H9 (cell line): ENCODE results near the gene MYOZ3. TPM values are rescaled to one million over a fixed set of nuclear protein-coding genes. Genes with fewer than 3 reads are reported as not detected.
A peak's percentile ranks its signal among the peaks of the same experiment; 100 is the strongest.

Experiments used
- DNase-seq: peaks from one replicate; pipeline ENCODE4 v3.0.0-alpha.2; 2017
- H2AFZ ChIP-seq: one replicate; pipeline ENCODE4 v1.6.1; 2013; ENCODE audit warnings: mild to moderate bottlenecking, low read length, control low read depth, moderate library complexity
- H2AK5ac ChIP-seq: 2 replicates; pipeline ENCODE4 v1.6.1; 2013; ENCODE audit warnings: low read length, control low read depth, mixed read lengths; ENCODE audit not compliant: insufficient read length
- H2BK120ac ChIP-seq: one replicate; pipeline ENCODE4 v1.6.1; 2013; ENCODE audit warnings: low read depth, mild to moderate bottlenecking, low read length, control low read depth, inconsistent platforms; ENCODE audit not compliant: poor library complexity, severe bottlenecking
- H2BK12ac ChIP-seq: 2 replicates; pipeline ENCODE4 v1.6.1; 2013; ENCODE audit warnings: low read length, control low read depth, mixed read lengths, low read depth; ENCODE audit not compliant: insufficient read length
- H2BK15ac ChIP-seq: 2 replicates; pipeline ENCODE4 v1.6.1; 2013; ENCODE audit warnings: low read depth, low read length, control low read depth
- H2BK20ac ChIP-seq: one replicate; pipeline ENCODE4 v1.6.1; 2013; ENCODE audit warnings: low read depth, mild to moderate bottlenecking, low read length, control low read depth, inconsistent platforms; ENCODE audit not compliant: poor library complexity, severe bottlenecking
- H2BK5ac ChIP-seq: 2 replicates; pipeline ENCODE4 v1.6.1; 2013; ENCODE audit warnings: low read length, control low read depth, mixed read lengths; ENCODE audit not compliant: insufficient read length
- H3K14ac ChIP-seq: 2 replicates; pipeline ENCODE4 v1.6.1; 2013; ENCODE audit warnings: low read length, control low read depth; ENCODE audit not compliant: insufficient read depth
- H3K18ac ChIP-seq: 2 replicates; pipeline ENCODE4 v1.6.1; 2013; ENCODE audit warnings: low read depth, mild to moderate bottlenecking, mixed read lengths, low read length, control low read depth; ENCODE audit not compliant: insufficient read length
- H3K23ac ChIP-seq: 2 replicates; pipeline ENCODE4 v1.6.1; 2013; ENCODE audit warnings: low read length, control low read depth, mixed read lengths, low read depth; ENCODE audit not compliant: insufficient read length
- H3K23me2 ChIP-seq: 2 replicates; pipeline ENCODE4 v1.6.1; 2013; ENCODE audit warnings: low read depth, mild to moderate bottlenecking, mixed read lengths, low read length, control low read depth; ENCODE audit not compliant: insufficient read length, poor library complexity, severe bottlenecking
- H3K27ac ChIP-seq: 2 replicates; pipeline ENCODE4 v1.5.1; 2013; ENCODE audit warnings: low read length, control low read depth, mixed read lengths, low read depth; ENCODE audit not compliant: insufficient read length
- H3K27me3 ChIP-seq: 2 replicates; pipeline ENCODE4 v1.6.1; 2013; ENCODE audit warnings: low read length, control low read depth, inconsistent platforms; ENCODE audit not compliant: insufficient read depth
- H3K4ac ChIP-seq: 2 replicates; pipeline ENCODE4 v1.6.1; 2013; ENCODE audit warnings: low read depth, mild to moderate bottlenecking, control low read depth, inconsistent platforms, low read length, moderate library complexity
- H3K4me1 ChIP-seq: 2 replicates; pipeline ENCODE4 v1.6.1; 2013; ENCODE audit warnings: low read length, control low read depth, inconsistent platforms; ENCODE audit not compliant: insufficient read depth
- H3K4me2 ChIP-seq: 2 replicates; pipeline ENCODE4 v1.6.1; 2013; ENCODE audit warnings: low read length, control low read depth, mixed read lengths; ENCODE audit not compliant: insufficient read length, insufficient read depth
- H3K56ac ChIP-seq: 2 replicates; pipeline ENCODE4 v1.6.1; 2013; ENCODE audit warnings: low read depth, mild to moderate bottlenecking, mixed read lengths, low read length, control low read depth; ENCODE audit not compliant: insufficient read length
- H3K79me1 ChIP-seq: 2 replicates; pipeline ENCODE4 v1.6.1; 2013; ENCODE audit warnings: low read depth, mild to moderate bottlenecking, moderate library complexity, low read length, control low read depth, inconsistent platforms; ENCODE audit not compliant: insufficient read depth, poor library complexity, severe bottlenecking
- H3K79me2 ChIP-seq: 2 replicates; pipeline ENCODE4 v1.6.1; 2013; ENCODE audit warnings: low read length, control low read depth, inconsistent platforms; ENCODE audit not compliant: insufficient read depth
- H3K9ac ChIP-seq: 2 replicates; pipeline ENCODE4 v1.6.1; 2013; ENCODE audit warnings: low read length, control low read depth, mixed read lengths; ENCODE audit not compliant: insufficient read length; ENCODE audit errors: extremely low read depth
- H3K9me3 ChIP-seq: one replicate; pipeline ENCODE4 v1.6.1; 2013; ENCODE audit warnings: low read depth, low read length, inconsistent platforms; ENCODE audit not compliant: control insufficient read depth
- H3T11ph ChIP-seq: one replicate; pipeline ENCODE4 v1.6.1; 2013; ENCODE audit warnings: mild to moderate bottlenecking, low read length, control low read depth, inconsistent platforms
- H4K20me1 ChIP-seq: one replicate; pipeline ENCODE4 v1.6.1; 2013; ENCODE audit not compliant: control insufficient read depth, insufficient read length, insufficient read depth
- H4K5ac ChIP-seq: 2 replicates; pipeline ENCODE4 v1.6.1; 2013; ENCODE audit warnings: low read depth, mild to moderate bottlenecking, mixed read lengths, low read length, control low read depth; ENCODE audit not compliant: insufficient read length
- H4K8ac ChIP-seq: replicated peaks from 2 replicates; pipeline ENCODE4 v1.6.1; 2013; ENCODE audit warnings: low read length, control low read depth, mixed read lengths, low read depth; ENCODE audit not compliant: insufficient read length
- H4K91ac ChIP-seq: 2 replicates; pipeline ENCODE4 v1.6.1; 2013; ENCODE audit warnings: low read depth, mild to moderate bottlenecking, moderate library complexity, mixed read lengths, low read length, control low read depth; ENCODE audit not compliant: insufficient read length
- H3K27ac Mint-ChIP-seq, 3 experiments: 2 replicates in 2 of 3; 3 replicates in 1 of 3; pipeline ENCODE4 v1.8.0; 2020 to 2021; ENCODE audit warnings: mixed read lengths in 3 of 3, mild to moderate bottlenecking in 1 of 3, moderate library complexity in 1 of 3
- H3K27me3 Mint-ChIP-seq: 2 replicates; pipeline ENCODE4 v1.8.0; 2021; ENCODE audit warnings: low read depth, mild to moderate bottlenecking, moderate library complexity, mixed read lengths
- H3K36me3 Mint-ChIP-seq, 3 experiments: 2 replicates in 2 of 3; 3 replicates in 1 of 3; pipeline ENCODE4 v1.8.0; 2020 to 2021; ENCODE audit warnings: low read depth in 3 of 3, mixed read lengths in 3 of 3; ENCODE audit not compliant: insufficient read depth in 1 of 3
- H3K4me1 Mint-ChIP-seq, 2 experiments: 2 replicates each; pipeline ENCODE4 v1.8.0; 2020; ENCODE audit warnings: mixed read lengths in 2 of 2
- H3K4me3 Mint-ChIP-seq, 2 experiments: 2 replicates in 1 of 2; 3 replicates in 1 of 2; pipeline ENCODE4 v1.8.0; 2020 to 2021; ENCODE audit warnings: mild to moderate bottlenecking in 2 of 2, mixed read lengths in 2 of 2, moderate library complexity in 1 of 2
- H3K9me3 Mint-ChIP-seq, 2 experiments: 2 replicates in 1 of 2; 3 replicates in 1 of 2; pipeline ENCODE4 v1.8.0; 2020; ENCODE audit warnings: mild to moderate bottlenecking in 2 of 2, mixed read lengths in 2 of 2, moderate library complexity in 1 of 2
- CTCF ChIP-seq: fragments of 200-600 bp; sonication (generic); conservative IDR thresholded peaks from 3 replicates; pipeline ENCODE4 v1.8.0; 2021; ENCODE audit warnings: antibody characterized with exemption, mild to moderate bottlenecking
- WGBS: extraction: QIAGEN DNeasy Blood & Tissue Kit; methylation state at CpG from one replicate; pipeline ENCODE4 v1.1.7; 2013; ENCODE audit warnings: missing lambda C conversion rate, low lambda C conversion rate, mixed read lengths; ENCODE audit not compliant: insufficient read length; ENCODE audit errors: extremely low coverage; 5-methylcytosine and 5-hydroxymethylcytosine counted together
- total RNA-seq: library from RNA; stranded (reverse); gene quantifications from 2 replicates; pipeline ENCODE4 v1.2.1, GENCODE V29; 2021

The MYOZ3 gene
- total RNA-seq, 1 experiment from 2014 or later, result 18.1 TPM

GRCh38 chr5:150616024-150616470, 45.0 kb upstream of the MYOZ3 start:
- Histone ChIP-seq H2AFZ (no peak overlapping the region), H3K79me2 (no peaks in the 10 kb centered on the region; the same call in 1 of the 2 replicates), H3K4me2 (no peak overlapping the region), H3K56ac (no peak overlapping the region), H3K9me3 (no peaks in the 10 kb centered on the region), H3T11ph (no peak overlapping the region), H3K27ac (no peak overlapping the region), H3K14ac (no peak overlapping the region), H2BK120ac (no peak overlapping the region), H3K4me1 (no peaks in the 10 kb centered on the region), H2BK5ac (no peak overlapping the region), H4K8ac (no peak overlapping the region), H4K20me1 (no peaks in the 10 kb centered on the region), H3K18ac (no peak overlapping the region), H3K4ac (no peak overlapping the region), H3K23me2 (no peaks in the 10 kb centered on the region), H2BK15ac (no peak overlapping the region), H3K9ac (no peak overlapping the region), H4K91ac (no peak overlapping the region), H2BK20ac (no peak overlapping the region), H4K5ac (no peak overlapping the region), H2AK5ac (no peak overlapping the region), H2BK12ac (no peak overlapping the region), H3K23ac (no peak overlapping the region), H3K27me3 (no peaks in the 10 kb centered on the region), H3K79me1 (no peaks in the 10 kb centered on the region)
- peak overlapping the region in 1 of 3 experiments; percentile 71; a peak in 1 of 7 replicates for H3K27ac Mint-ChIP-seq
- DNase-seq, result no peak
- no peaks in the 10 kb centered on the region for H3K9me3 Mint-ChIP-seq
- no peak overlapping the region; a peak in 1 of 5 replicates for H3K4me3 Mint-ChIP-seq
- H3K36me3 Mint-ChIP-seq, result no peaks in the 10 kb centered on the region
- peaks cover 43% of the 10 kb centered on the region in 2 experiments for H3K4me1 Mint-ChIP-seq
- peaks cover 6% of the 10 kb centered on the region for H3K27me3 Mint-ChIP-seq
- WGBS, result no CpG with 5 or more reads among the region's 5 CpGs
- no peak for TF ChIP-seq CTCF
